Measurements from ENCODE around the gene MRPS7. TPM values are rescaled to one million over a fixed set of nuclear protein-coding genes. Genes with fewer than 3 reads are reported as not detected.

Gene MRPS7
- 10 to 100 TPM; 25.0 to 30.9 TPM for total RNA-seq
- long read RNA-seq, donor 1, transcript MRPS7-201 (5 exons, 1,406 nt): major isoform, 30 of 36 reads
- long read RNA-seq, donor 1, partial matches to known transcripts: 1 of 36 reads
- long read RNA-seq, donor 1, other reads (novel, unspliced or antisense): 1 of 36 reads
- long read RNA-seq, donor 2, transcript MRPS7-203 (4 exons, 1,638 nt): minor isoform, 9 of 151 reads
- long read RNA-seq, donor 2, transcript MRPS7-201 (5 exons, 1,406 nt): major isoform, 133 of 151 reads
- long read RNA-seq, donor 2, partial matches to known transcripts: 0 of 151 reads
- long read RNA-seq, donor 2, other reads (novel, unspliced or antisense): 7 of 151 reads

GRCh38 chr17:75261336-75262111 is at the start of gene MRPS7, which contains the start of gene GGA3:
Gene MRPS7, plus strand, starts transcription at chr17:75261879. Its CDS starts 22 bp downstream, at chr17:75261901.
Gene GGA3, minus strand, starts transcription at chr17:75261606. Its CDS starts 19 bp downstream, at chr17:75261587.
- intact Hi-C loops (cut with DNase I): no loop called here
- DNase-seq (ENCODE audit: low spot score): peak; percentile 99

- no peak for DNase-seq (ENCODE audit: low spot score)
- intact Hi-C loops (cut with DNase I): no loop called here
Observed at GRCh38 chr17:75218131-75218530, 43.5 kb upstream of the MRPS7 start.

- no peak for DNase-seq (ENCODE audit: low spot score)
- intact Hi-C loops (cut with DNase I): no loop called here
Observed at GRCh38 chr17:75219815-75220214, 41.9 kb upstream of the MRPS7 start.

- intact Hi-C loops (cut with DNase I): no loop called here
Observed at GRCh38 chr17:75225016-75225415, 36.7 kb upstream of the MRPS7 start.

GRCh38 chr17:75227729-75228128 is 34.0 kb upstream of the MRPS7 start:
- DNase-seq (ENCODE audit: low spot score): no peak
- intact Hi-C loops (cut with DNase I): no loop called here

More at GRCh38 chr17:75225016-75225415, 36.7 kb upstream of the MRPS7 start:
- no peak for DNase-seq (ENCODE audit: low spot score)

GRCh38 chr17:75228305-75228704 is 33.4 kb upstream of the MRPS7 start:
- intact Hi-C loops (cut with DNase I): no loop called here
- DNase-seq (ENCODE audit: low spot score): no peak

- no peak for DNase-seq (ENCODE audit: low spot score)
- intact Hi-C loops (cut with DNase I): no loop called here
Observed at GRCh38 chr17:75228847-75229246, 32.8 kb upstream of the MRPS7 start.

GRCh38 chr17:75231071-75231470 is 30.6 kb upstream of the MRPS7 start:
- intact Hi-C loops (cut with DNase I): no loop called here
- peak; percentile 59 for DNase-seq (ENCODE audit: low spot score)

- DNase-seq (ENCODE audit: low spot score): no peak
- intact Hi-C loops (cut with DNase I): no loop called here
Observed at GRCh38 chr17:75231741-75232464, 29.8 kb upstream of the MRPS7 start.

- no peak for DNase-seq (ENCODE audit: low spot score)
- intact Hi-C loops (cut with DNase I): no loop called here
Observed at GRCh38 chr17:75232786-75233185, 28.9 kb upstream of the MRPS7 start.

GRCh38 chr17:75237100-75238014 is 24.3 kb upstream of the MRPS7 start:
- intact Hi-C loops (cut with DNase I): no loop called here

GRCh38 chr17:75238020-75238580 is 23.6 kb upstream of the MRPS7 start:
- intact Hi-C loops (cut with DNase I): no loop called here
- DNase-seq (ENCODE audit: low spot score): no peak

More at GRCh38 chr17:75237100-75238014, 24.3 kb upstream of the MRPS7 start:
- DNase-seq (ENCODE audit: low spot score): no peak

GRCh38 chr17:75238684-75239191 is 22.9 kb upstream of the MRPS7 start:
- DNase-seq (ENCODE audit: low spot score): no peak

GRCh38 chr17:75239214-75239613 is 22.5 kb upstream of the MRPS7 start:
- no peak for DNase-seq (ENCODE audit: low spot score)
- intact Hi-C loops (cut with DNase I): no loop called here

More at GRCh38 chr17:75238684-75239191, 22.9 kb upstream of the MRPS7 start:
- intact Hi-C loops (cut with DNase I): no loop called here

- intact Hi-C loops (cut with DNase I): no loop called here
- DNase-seq (ENCODE audit: low spot score): no peak
Observed at GRCh38 chr17:75239778-75240393, 21.8 kb upstream of the MRPS7 start.

GRCh38 chr17:75240394-75241142 is 21.1 kb upstream of the MRPS7 start:
- intact Hi-C loops (cut with DNase I): no loop called here
- no peak for DNase-seq (ENCODE audit: low spot score)

- no peak for DNase-seq (ENCODE audit: low spot score)
- intact Hi-C loops (cut with DNase I): no loop called here
Observed at GRCh38 chr17:75241143-75241430, 20.6 kb upstream of the MRPS7 start.

All from posterior vena cava (tissue), 2 donors.